CD4-positive, alpha-beta T cell treated with Interleukin-1 beta for 1 hour (primary cell): ENCODE data around the gene MVB12B.
"Not testable (repeated sequence)": the region's sequence is repeated elsewhere in the genome, so short reads cannot be mapped to it uniquely, and the experiment has no call there.

Experiments used
- DNase-seq, 2 donors: peaks; one replicate each; pipeline ENCODE4 v3.0.0-alpha.2; 2020 to 2022

The MVB12B gene

DNA sequence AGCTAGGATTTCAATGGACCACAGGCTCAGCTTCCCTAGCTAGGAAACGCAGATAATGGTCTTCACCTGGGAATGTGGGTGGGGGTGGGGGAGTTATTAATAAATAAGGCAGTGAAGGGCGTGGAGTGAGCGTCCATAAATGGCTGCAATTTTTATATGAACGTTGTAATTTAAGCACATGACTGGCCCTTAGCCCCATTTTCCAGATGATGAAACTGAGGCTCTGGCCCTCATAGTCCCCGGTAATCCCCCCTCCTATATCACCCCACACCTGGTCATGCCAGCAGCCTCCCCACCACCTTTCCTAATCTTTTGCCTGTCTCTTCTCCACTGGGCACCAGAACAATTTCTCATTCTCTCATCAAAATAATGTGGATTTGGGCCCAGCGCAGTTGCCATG is 225.2 kb downstream of the MVB12B start:
- DNase-seq, result no peak

DNA sequence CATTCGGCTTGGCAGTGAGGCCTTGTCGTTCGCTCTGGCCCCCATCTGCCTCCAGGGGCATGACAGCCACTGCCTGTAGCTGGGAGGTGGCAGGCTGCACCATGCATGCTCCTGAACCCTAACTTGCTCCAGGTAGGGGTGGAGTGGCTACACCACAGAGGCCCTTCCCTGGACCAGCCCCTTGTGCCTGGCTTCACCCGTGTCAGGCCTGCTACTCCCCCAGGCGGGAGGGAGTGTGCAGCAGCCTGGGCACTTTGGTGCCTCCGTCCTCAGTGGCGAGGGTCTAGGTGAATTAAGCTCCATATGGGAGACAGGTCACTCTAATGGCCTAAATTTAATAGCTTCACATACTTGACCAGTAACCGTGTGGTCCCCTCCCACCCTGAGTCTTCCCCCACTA is 227.7 kb downstream of the MVB12B start:
- DNase-seq, result no peak

DNA sequence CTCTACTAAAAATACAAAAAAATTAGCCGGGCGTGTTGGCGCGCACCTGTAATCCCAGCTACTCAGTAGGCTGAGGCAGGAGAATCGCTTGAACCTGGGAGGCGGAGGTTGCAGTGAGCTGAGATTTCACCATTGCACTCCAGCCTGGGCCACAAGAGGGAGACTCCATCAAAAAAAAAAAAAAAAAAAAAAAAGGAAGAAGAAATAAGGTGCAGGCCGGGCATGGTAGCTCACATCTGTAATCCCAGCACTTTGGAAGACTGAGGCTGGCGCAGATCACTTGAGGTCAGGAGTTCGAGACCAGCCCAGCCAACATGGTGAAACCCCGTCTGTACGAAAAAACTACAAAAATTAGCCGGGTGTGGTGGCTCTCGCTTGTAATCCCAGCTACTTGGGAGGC is 228.8 kb downstream of the MVB12B start:
- DNase-seq, result not testable (repeated sequence)
